Ovary (tissue), 9 donors: ENCODE data around the gene SMOC2. TPM values are rescaled to one million over a fixed set of nuclear protein-coding genes. Genes with fewer than 3 reads are reported as not detected.

Source experiments
- DNase-seq, 5 donors: peaks; one replicate each; pipeline ENCODE4 v3.0.0-alpha.2; 2019 to 2020
- H3K27ac ChIP-seq, 2 donors: fragments of 200-600 bp; one replicate each; pipeline versions ENCODE4 v1.5.1 to v1.8.0; 2019 to 2022
- H3K27me3 ChIP-seq: fragments of 200-600 bp; one replicate; pipeline ENCODE4 v1.8.0; 2022
- H3K36me3 ChIP-seq: fragments of 200-600 bp; sonication (generic); one replicate; pipeline ENCODE4 v1.5.1; 2019
- H3K4me1 ChIP-seq: one replicate; pipeline ENCODE4 v1.8.1; 2013; ENCODE audit warnings: mild to moderate bottlenecking, moderate library complexity; ENCODE audit not compliant: insufficient read depth
- H3K4me3 ChIP-seq: fragments of 200-600 bp; sonication (generic); one replicate; pipeline ENCODE4 v1.5.1; 2017
- H3K9me3 ChIP-seq, 2 donors: fragments of 200-600 bp in 1 of 2; sonication (generic) in 1 of 2; one replicate each; pipeline versions ENCODE4 v1.5.1 to v1.8.1; 2013 to 2019; ENCODE audit warnings: mild to moderate bottlenecking in 1 of 2, moderate library complexity in 1 of 2
- CTCF ChIP-seq, 3 donors: fragments of 450-650 bp in 2 of 3; fragments of 200-600 bp in 1 of 3; IDR thresholded peaks; one replicate each; pipeline versions ENCODE4 v1.5.1 to v1.8.0; 2016 to 2022; ENCODE audit warnings: antibody characterized with exemption in 3 of 3, mild to moderate bottlenecking in 1 of 3
- EP300 ChIP-seq: sonication (generic); formaldehyde crosslinking; IDR thresholded peaks from one replicate; pipeline ENCODE4 v1.6.1; 2017; ENCODE audit warnings: antibody characterized with exemption
- POLR2A ChIP-seq: fragments of 450-650 bp; IDR thresholded peaks from one replicate; pipeline ENCODE4 v1.6.1; 2017; ENCODE audit warnings: antibody characterized with exemption, mild to moderate bottlenecking, moderate library complexity
- WGBS, 3 donors: extraction: QIAGEN DNeasy Blood & Tissue Kit in 1 of 3; methylation state at CpG; one replicate each; pipeline versions ENCODE4 v1.1.5 to v1.1.7; 2013 to 2017; 5-methylcytosine and 5-hydroxymethylcytosine counted together
- intact Hi-C, 4 donors: fragments of 100-400 bp; cut with DNase I; formaldehyde crosslinking; loops; one replicate each; pipeline versions ENCODE4 v1.11.0 to v1.15.1; 2022 to 2023
- polyA plus RNA-seq, 2 donors: library from polyadenylated mRNA; stranded (reverse); fragments of 200-250 nt in 1 of 2; fragments of 350-450 nt in 1 of 2; fragmentation: Illumina TruSeq in 1 of 2; extraction: RNeasy Lipid Tissue Mini Kit (QIAGEN cat#74804) in 1 of 2; gene quantifications; one replicate each; pipeline ENCODE4 v1.2.3, GENCODE V29; 2013 to 2014
- total RNA-seq, 7 donors: library from RNA; depleted of rRNA in 2 of 7; stranded (reverse); fragments of >200 nt in 2 of 7; fragmentation: NEBNext Ultra II Directional in 3 of 7; extraction: Animal tissue kit (Norgen Biotek cat#: 25700) in 3 of 7; gene quantifications; one replicate each; pipeline versions ENCODE4 v1.1.0 to v1.2.4, GENCODE V29; 2016 to 2023
- donor health status: DM: no; HTN: no; CAD: no; lungs with moderate emphysema.
- donor health status: DM: no; HTN: no; CAD: no.
- donor health status: Bipolar disorder and iron deficiency.
- donor health status: DM: yes; HTN: yes; CAD: no.
- donor health status: DM: no; HTN: no; CAD: no.
- donor health status: DM: yes; HTN: yes; CAD: no.

Gene SMOC2
- total and polyA plus RNA-seq, 9 donors: 84.4 to 272 (median 129) TPM

GRCh38 chr6:168562576-168563151, 121.7 kb downstream of the SMOC2 start:
- TF ChIP-seq POLR2A (no peak), CTCF (IDR thresholded peaks at IDR 0.05) (no peak), EP300 (no peak)
- DNase-seq: no peak
- no peak overlapping the region for H3K4me3 ChIP-seq
- H3K4me1 ChIP-seq: no peaks in the 10 kb centered on the region
- no peak overlapping the region for H3K27ac ChIP-seq
- intact Hi-C loops: no loop called here
- H3K36me3 ChIP-seq: no peaks in the 10 kb centered on the region
- no peaks in the 10 kb centered on the region for H3K27me3 ChIP-seq
- 31 to 57% (median 48%) methylated on average over 29 of the region's 29 CpGs for WGBS, 3 donors
- H3K9me3 ChIP-seq: no peaks in the 10 kb centered on the region

GRCh38 chr6:168563656-168564055, 122.7 kb downstream of the SMOC2 start:
- WGBS, 3 donors: 92 to 97% (median 95%) methylated on average over 11 of the region's 11 CpGs
- Histone ChIP-seq H3K4me1 (no peaks in the 10 kb centered on the region), H3K36me3 (no peaks in the 10 kb centered on the region), H3K9me3 (no peaks in the 10 kb centered on the region), H3K27ac (no peak overlapping the region), H3K27me3 (no peaks in the 10 kb centered on the region), H3K4me3 (no peak overlapping the region)
- TF ChIP-seq EP300 (no peak), POLR2A (no peak), CTCF (IDR thresholded peaks at IDR 0.05) (no peak)
- DNase-seq: no peak
- intact Hi-C loops: no loop called here

- H3K27me3 ChIP-seq: no peaks in the 10 kb centered on the region
- intact Hi-C loops: no loop called here
- H3K36me3 ChIP-seq: no peaks in the 10 kb centered on the region
- WGBS, 3 donors: 94 to 97% (median 96%) methylated on average over 4 of the region's 4 CpGs
- TF ChIP-seq POLR2A (no peak), CTCF (IDR thresholded peaks at IDR 0.05) (no peak), EP300 (no peak)
- H3K4me3 ChIP-seq: no peak overlapping the region
- no peak overlapping the region for H3K27ac ChIP-seq
- H3K4me1 ChIP-seq: no peaks in the 10 kb centered on the region
- H3K9me3 ChIP-seq: no peaks in the 10 kb centered on the region
- DNase-seq: no peak
Measured at GRCh38 chr6:168565112-168565511, 124.1 kb downstream of the SMOC2 start.

GRCh38 chr6:168570211-168570610, 129.2 kb downstream of the SMOC2 start:
- H3K4me1 ChIP-seq: peaks cover 6% of the 10 kb centered on the region
- H3K27me3 ChIP-seq: no peaks in the 10 kb centered on the region
- TF ChIP-seq POLR2A: no peak
- no peak for TF ChIP-seq CTCF (IDR thresholded peaks at IDR 0.05)
- no peak for TF ChIP-seq EP300
- no peak overlapping the region for H3K27ac ChIP-seq
- WGBS, 3 donors: 56 to 76% (median 64%) methylated on average over 11 of the region's 11 CpGs
- H3K9me3 ChIP-seq: no peaks in the 10 kb centered on the region
- DNase-seq: no peak
- H3K4me3 ChIP-seq: no peak overlapping the region
- intact Hi-C loops: no loop called here
- no peaks in the 10 kb centered on the region for H3K36me3 ChIP-seq
